ENCODE data around the gene MAN1C1.

GRCh38 chr1:25700626-25701025, 84.0 kb downstream of the MAN1C1 start:
- TF ChIP-seq CTCF (IDR thresholded peaks at IDR 0.05) (no peak), POLR2A (IDR thresholded peaks at IDR 0.05) (no peak)
